ENCODE data around the gene GPR62. TPM values are rescaled to one million over a fixed set of nuclear protein-coding genes. Genes with fewer than 3 reads are reported as not detected.
"Not testable (repeated sequence)": the region's sequence is repeated elsewhere in the genome, so short reads cannot be mapped to it uniquely, and the experiment has no call there.

Gene GPR62
- total and polyA plus RNA-seq, 5 donors: 0.19 to 1.5 (median 0.46) TPM

DNA sequence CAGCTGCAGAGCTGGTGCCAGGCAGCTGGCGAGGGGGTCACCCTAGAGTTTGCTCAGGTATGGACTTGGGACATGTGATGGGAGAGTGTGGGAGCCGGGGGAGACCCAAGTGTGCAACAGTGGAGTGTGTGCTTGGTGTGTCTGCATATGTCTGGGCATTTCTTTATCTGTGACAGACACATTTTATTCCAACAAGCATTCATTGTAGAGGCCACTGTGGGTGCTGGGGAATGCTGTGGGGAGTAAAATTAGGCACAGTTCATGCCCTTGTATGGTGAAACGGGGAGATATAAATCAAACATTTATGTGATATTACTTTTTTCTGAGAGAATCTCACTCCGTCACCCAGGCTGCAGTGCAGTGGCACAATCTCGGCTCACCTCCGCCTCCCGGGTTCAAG lies 32.4 kb downstream of the GPR62 start:
- H3K27ac ChIP-seq (ENCODE audit: low read length): no peak overlapping the region
- WGBS: 89% methylated on average over 7 of the region's 7 CpGs
- H3K4me3 ChIP-seq (ENCODE audit: low read length): no peak overlapping the region
- H3K27me3 ChIP-seq (ENCODE audit: control insufficient read depth, insufficient read depth): no peaks in the 10 kb centered on the region
- DNase-seq (no peak), ATAC-seq (no peak)
- no peaks in the 10 kb centered on the region for H3K9me3 ChIP-seq (ENCODE audit: control insufficient read depth, low read length)
- H3K4me1 ChIP-seq (ENCODE audit: control insufficient read depth, insufficient read depth, low read length): peaks cover 3% of the 10 kb centered on the region
- intact Hi-C loops (cut with DNase I): no loop called here

DNA sequence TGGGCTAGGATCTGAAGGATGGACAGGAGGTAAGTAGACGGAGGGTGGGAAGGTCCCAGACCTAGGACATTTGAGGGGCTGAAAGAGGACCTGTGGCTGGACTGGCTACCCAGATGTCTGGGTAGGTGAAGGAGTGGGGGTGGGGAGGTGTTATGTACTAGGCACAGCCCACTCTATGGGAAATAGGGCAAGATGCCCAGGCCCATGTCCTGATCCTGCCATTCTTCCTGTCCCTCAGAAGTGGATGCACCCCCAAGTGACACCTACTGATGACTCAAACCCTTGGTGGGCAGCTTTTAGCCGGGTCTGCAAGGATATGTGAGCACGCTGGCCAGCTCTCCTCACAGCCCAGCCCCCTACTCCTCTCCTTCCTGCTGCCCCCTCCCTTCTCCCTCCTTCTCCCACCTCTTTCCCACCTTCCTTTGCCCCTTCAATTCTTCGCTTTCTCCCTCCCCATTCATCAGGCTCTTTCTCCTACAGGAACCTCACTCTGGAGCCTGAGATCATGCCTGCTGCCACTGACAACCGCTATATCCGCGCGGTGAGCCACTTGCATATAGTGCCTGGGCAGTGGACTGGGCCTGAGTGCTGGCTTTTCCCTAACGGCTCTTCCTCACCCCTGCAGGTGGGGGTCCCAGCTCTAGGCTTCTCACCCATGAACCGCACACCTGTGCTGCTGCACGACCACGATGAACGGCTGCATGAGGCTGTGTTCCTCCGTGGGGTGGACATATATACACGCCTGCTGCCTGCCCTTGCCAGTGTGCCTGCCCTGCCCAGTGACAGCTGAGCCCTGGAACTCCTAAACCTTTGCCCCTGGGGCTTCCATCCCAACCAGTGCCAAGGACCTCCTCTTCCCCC lies 33.3 kb downstream of the GPR62 start:
- 78% methylated on average over 15 of the region's 15 CpGs for WGBS
- intact Hi-C loops (cut with DNase I): no loop called here
- Histone ChIP-seq H3K9me3 (ENCODE audit: control insufficient read depth, low read length) (no peaks in the 10 kb centered on the region), H3K27me3 (ENCODE audit: control insufficient read depth, insufficient read depth) (no peaks in the 10 kb centered on the region), H3K4me3 (ENCODE audit: low read length) (no peak overlapping the region), H3K27ac (ENCODE audit: low read length) (no peak overlapping the region), H3K4me1 (ENCODE audit: control insufficient read depth, insufficient read depth, low read length) (peaks cover 3% of the 10 kb centered on the region)
- peak in 1 of 3 donors; percentile 42 for DNase-seq
- ATAC-seq: no peak

DNA sequence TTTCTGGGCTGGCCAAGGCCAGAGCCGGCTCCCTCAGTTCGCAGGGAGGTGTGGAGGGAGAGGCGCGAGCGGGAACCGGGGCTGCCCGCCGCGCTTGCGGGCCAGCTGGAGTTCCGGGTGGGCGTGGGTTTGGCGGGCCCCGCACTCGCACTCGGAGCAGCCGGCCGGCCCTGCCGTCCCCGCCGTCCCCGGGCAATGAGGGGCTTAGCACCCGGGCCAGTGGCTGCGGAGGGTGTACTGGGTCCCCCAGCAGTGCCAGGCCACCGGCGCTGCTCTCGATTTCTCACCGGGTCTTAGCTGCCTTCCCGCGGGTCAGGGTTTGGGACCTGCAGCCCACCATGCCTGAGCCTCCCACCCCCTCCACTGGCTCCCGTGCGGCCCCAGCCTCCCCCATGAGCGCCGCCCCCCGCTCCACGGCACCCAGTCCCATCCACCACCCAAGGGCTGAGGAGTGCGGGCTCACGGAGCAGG lies 35.4 kb downstream of the GPR62 start:
- H3K9me3 ChIP-seq (ENCODE audit: control insufficient read depth, low read length); H3K27me3 ChIP-seq (ENCODE audit: control insufficient read depth, insufficient read depth); intact Hi-C loops (cut with DNase I); H3K4me3 ChIP-seq (ENCODE audit: low read length); DNase-seq; H3K27ac ChIP-seq (ENCODE audit: low read length); ATAC-seq: not testable (repeated sequence)
- WGBS: 74% methylated on average over 38 of the region's 38 CpGs
- peaks cover 11% of the 10 kb centered on the region for H3K4me1 ChIP-seq (ENCODE audit: control insufficient read depth, insufficient read depth, low read length)

GRCh38 chr3:51992017-51992682 lies 37.0 kb downstream of the GPR62 start:
- WGBS: 71% methylated on average over 3 of the region's 3 CpGs
- no peak overlapping the region for H3K4me3 ChIP-seq (ENCODE audit: low read length)
- H3K9me3 ChIP-seq (ENCODE audit: control insufficient read depth, low read length): no peaks in the 10 kb centered on the region
- H3K27ac ChIP-seq (ENCODE audit: low read length): no peak overlapping the region
- ATAC-seq: no peak
- DNase-seq: no peak
- H3K27me3 ChIP-seq (ENCODE audit: control insufficient read depth, insufficient read depth): no peaks in the 10 kb centered on the region
- peaks cover 11% of the 10 kb centered on the region for H3K4me1 ChIP-seq (ENCODE audit: control insufficient read depth, insufficient read depth, low read length)
- intact Hi-C loops (cut with DNase I): no loop called here

- ATAC-seq; H3K4me3 ChIP-seq (ENCODE audit: low read length); intact Hi-C loops (cut with DNase I); H3K27ac ChIP-seq (ENCODE audit: low read length); H3K9me3 ChIP-seq (ENCODE audit: control insufficient read depth, low read length); DNase-seq; H3K27me3 ChIP-seq (ENCODE audit: control insufficient read depth, insufficient read depth): not testable (repeated sequence)
- H3K4me1 ChIP-seq (ENCODE audit: control insufficient read depth, insufficient read depth, low read length): peaks cover 11% of the 10 kb centered on the region
- WGBS: 82% methylated on average over 10 of the region's 13 CpGs
These were observed 38.5 kb downstream of the GPR62 start for GRCh38 chr3:51993657-51994056.

DNA sequence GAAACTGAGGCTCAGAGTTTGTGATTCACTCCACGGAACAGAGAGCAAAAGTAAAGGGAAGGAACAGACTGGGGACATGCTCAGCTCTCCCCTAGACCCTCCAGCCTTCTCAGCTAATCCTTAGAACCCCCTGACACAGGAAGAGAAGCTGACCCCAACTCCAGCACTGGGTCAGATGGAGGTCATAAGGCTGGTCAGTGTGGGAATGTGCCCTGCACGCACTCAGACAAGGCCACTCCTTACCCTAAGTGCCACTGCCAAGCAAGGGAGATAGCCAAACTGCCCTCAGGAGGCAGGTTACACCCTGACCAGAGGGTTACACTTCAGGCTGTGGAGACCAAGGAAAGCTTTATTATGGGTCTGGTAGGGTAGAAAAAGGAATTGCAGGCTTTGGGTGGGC lies 39.3 kb downstream of the GPR62 start:
- 76% methylated on average over 2 of the region's 2 CpGs for WGBS
- ATAC-seq: peak in 1 of 2 donors; percentile 2
- H3K4me1 ChIP-seq (ENCODE audit: control insufficient read depth, insufficient read depth, low read length): peaks cover 9% of the 10 kb centered on the region
- H3K27me3 ChIP-seq (ENCODE audit: control insufficient read depth, insufficient read depth): no peaks in the 10 kb centered on the region
- no peaks in the 10 kb centered on the region for H3K9me3 ChIP-seq (ENCODE audit: control insufficient read depth, low read length)
- DNase-seq: peak in 1 of 3 donors; percentile 3
- H3K4me3 ChIP-seq (ENCODE audit: low read length): no peak overlapping the region
- H3K27ac ChIP-seq (ENCODE audit: low read length): no peak overlapping the region
- intact Hi-C loops (cut with DNase I): no loop called here

GRCh38 chr3:51995346-51996163 lies 40.4 kb downstream of the GPR62 start, which contains the start of gene RPL29:
RPL29 (minus strand) TSS chr3:51995895; CDS start chr3:51995461, 434 bp downstream.
- under 1% methylated on average over 40 of the region's 40 CpGs for WGBS
- Histone ChIP-seq H3K4me1 (ENCODE audit: control insufficient read depth, insufficient read depth, low read length) (peaks cover 8% of the 10 kb centered on the region), H3K27ac (ENCODE audit: low read length) (peak within 1 kb of the TSS; percentile 51), H3K4me3 (ENCODE audit: low read length) (peak within 1 kb of the TSS; percentile 52), H3K27me3 (ENCODE audit: control insufficient read depth, insufficient read depth) (no peaks in the 10 kb centered on the region), H3K9me3 (ENCODE audit: control insufficient read depth, low read length) (no peaks in the 10 kb centered on the region)
- intact Hi-C loops (cut with DNase I): no loop called here
- DNase-seq: peak; percentile 90 to 96 (median 95)
- peak; percentile 89 to 93 for ATAC-seq

DNA sequence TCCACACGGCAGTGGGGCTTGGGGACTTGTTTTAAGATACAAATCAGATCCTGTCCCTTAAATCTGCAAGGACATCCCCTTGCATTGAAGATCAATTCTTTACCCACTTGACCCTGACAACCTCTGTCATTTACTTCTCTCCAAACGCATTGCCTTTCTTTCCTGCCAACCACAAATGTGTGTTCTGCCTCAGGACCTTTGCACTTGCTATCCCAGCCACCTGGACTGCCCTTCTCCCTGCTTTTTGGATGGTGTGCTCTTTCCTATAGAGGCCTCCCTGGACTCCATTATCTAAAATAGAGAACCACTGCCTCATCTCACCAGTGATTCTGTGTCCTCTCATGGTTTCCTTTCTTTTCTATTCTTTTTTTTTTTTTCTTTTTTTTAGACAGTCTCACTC lies 42.0 kb downstream of the GPR62 start:
- Histone ChIP-seq H3K9me3 (ENCODE audit: control insufficient read depth, low read length) (no peaks in the 10 kb centered on the region), H3K27me3 (ENCODE audit: control insufficient read depth, insufficient read depth) (no peaks in the 10 kb centered on the region), H3K27ac (ENCODE audit: low read length) (no peak overlapping the region), H3K4me1 (ENCODE audit: control insufficient read depth, insufficient read depth, low read length) (peaks cover 8% of the 10 kb centered on the region), H3K4me3 (ENCODE audit: low read length) (no peak overlapping the region)
- DNase-seq (no peak), ATAC-seq (no peak)
- WGBS: 55% methylated on average over 2 of the region's 2 CpGs
- intact Hi-C loops (cut with DNase I): no loop called here

GRCh38 chr3:51997935-51998596 lies 42.9 kb downstream of the GPR62 start:
- no peak for ATAC-seq
- Histone ChIP-seq H3K4me3 (ENCODE audit: low read length) (no peak overlapping the region), H3K9me3 (ENCODE audit: control insufficient read depth, low read length) (no peaks in the 10 kb centered on the region), H3K27me3 (ENCODE audit: control insufficient read depth, insufficient read depth) (no peaks in the 10 kb centered on the region), H3K4me1 (ENCODE audit: control insufficient read depth, insufficient read depth, low read length) (peaks cover 8% of the 10 kb centered on the region), H3K27ac (ENCODE audit: low read length) (no peak overlapping the region)
- WGBS: 56% methylated on average over 7 of the region's 7 CpGs
- peak in 1 of 3 donors; percentile 22 for DNase-seq
- intact Hi-C loops (cut with DNase I): no loop called here

DNA sequence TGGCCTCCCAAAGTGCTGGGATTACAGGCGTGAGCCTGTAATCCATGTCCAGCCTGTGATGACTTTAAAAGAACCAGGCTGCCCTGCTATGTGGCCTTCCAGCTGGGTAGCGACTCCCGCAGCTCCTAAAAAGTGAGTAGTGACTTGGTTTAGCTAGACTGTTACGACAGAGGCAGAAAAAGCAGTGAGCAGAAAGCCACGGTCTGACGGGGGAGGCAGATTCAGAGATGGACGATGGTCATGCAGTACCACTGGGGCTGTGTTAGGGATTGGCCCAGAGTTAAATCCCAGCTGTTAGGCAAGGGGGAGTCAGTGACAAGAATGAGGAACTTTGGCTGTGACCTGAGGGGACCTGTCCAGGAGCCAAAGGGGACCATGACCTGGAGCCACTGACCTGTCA lies 43.6 kb downstream of the GPR62 start:
- DNase-seq (no peak), ATAC-seq (no peak)
- H3K27me3 ChIP-seq (ENCODE audit: control insufficient read depth, insufficient read depth): no peaks in the 10 kb centered on the region
- no peak overlapping the region for H3K4me3 ChIP-seq (ENCODE audit: low read length)
- no peaks in the 10 kb centered on the region for H3K9me3 ChIP-seq (ENCODE audit: control insufficient read depth, low read length)
- WGBS: 75% methylated on average over 7 of the region's 7 CpGs
- H3K27ac ChIP-seq (ENCODE audit: low read length): no peak overlapping the region
- intact Hi-C loops (cut with DNase I): no loop called here
- H3K4me1 ChIP-seq (ENCODE audit: control insufficient read depth, insufficient read depth, low read length): peaks cover 8% of the 10 kb centered on the region
